ENCODE measurements around the gene XPO6. TPM values are rescaled to one million over a fixed set of nuclear protein-coding genes. Genes with fewer than 3 reads are reported as not detected.

XPO6 gene
- total RNA-seq, 1 donor from 2014 or later, result 71.6 TPM

- no peak overlapping the region for H2AFZ ChIP-seq (replicated peaks)
- Mint-ChIP-seq H3K36me3 (no peaks in the 10 kb centered on the region), H3K4me1 (peaks cover 6% of the 10 kb centered on the region), H3K27me3 (ENCODE audit: insufficient read depth, low read depth) (peaks cover 34% of the 10 kb centered on the region), H3K9me3 (no peaks in the 10 kb centered on the region), H3K4me3 (no peak overlapping the region), H3K27ac (no peak overlapping the region)
- DNase-seq (ENCODE audit: low spot score), result no peak
- peaks cover 14% of the 10 kb centered on the region for H4K20me1 ChIP-seq (ENCODE audit: low read depth)
- H3K27ac ChIP-seq, result no peak overlapping the region
- no peaks in the 10 kb centered on the region for H3K36me3 ChIP-seq
- H3K4me2 ChIP-seq, result no peak overlapping the region
- H3K4me1 ChIP-seq, result peaks cover 5% of the 10 kb centered on the region
- H3K9me3 ChIP-seq (ENCODE audit: low read depth), result no peaks in the 10 kb centered on the region
- TF ChIP-seq, protein P1, sequence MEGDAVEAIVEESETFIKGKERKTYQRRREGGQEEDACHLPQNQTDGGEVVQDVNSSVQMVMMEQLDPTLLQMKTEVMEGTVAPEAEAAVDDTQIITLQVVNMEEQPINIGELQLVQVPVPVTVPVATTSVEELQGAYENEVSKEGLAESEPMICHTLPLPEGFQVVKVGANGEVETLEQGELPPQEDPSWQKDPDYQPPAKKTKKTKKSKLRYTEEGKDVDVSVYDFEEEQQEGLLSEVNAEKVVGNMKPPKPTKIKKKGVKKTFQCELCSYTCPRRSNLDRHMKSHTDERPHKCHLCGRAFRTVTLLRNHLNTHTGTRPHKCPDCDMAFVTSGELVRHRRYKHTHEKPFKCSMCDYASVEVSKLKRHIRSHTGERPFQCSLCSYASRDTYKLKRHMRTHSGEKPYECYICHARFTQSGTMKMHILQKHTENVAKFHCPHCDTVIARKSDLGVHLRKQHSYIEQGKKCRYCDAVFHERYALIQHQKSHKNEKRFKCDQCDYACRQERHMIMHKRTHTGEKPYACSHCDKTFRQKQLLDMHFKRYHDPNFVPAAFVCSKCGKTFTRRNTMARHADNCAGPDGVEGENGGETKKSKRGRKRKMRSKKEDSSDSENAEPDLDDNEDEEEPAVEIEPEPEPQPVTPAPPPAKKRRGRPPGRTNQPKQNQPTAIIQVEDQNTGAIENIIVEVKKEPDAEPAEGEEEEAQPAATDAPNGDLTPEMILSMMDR (IDR thresholded peaks at IDR 0.05), result no peak
- TF ChIP-seq EZH2phosphoT487 (IDR thresholded peaks at IDR 0.05) (no peak), EZH2 (IDR thresholded peaks at IDR 0.05) (no peak)
- H3K4me3 ChIP-seq, result no peak overlapping the region
- H3K27me3 ChIP-seq, result peaks cover 51% of the 10 kb centered on the region
- H3K9ac ChIP-seq, result no peak overlapping the region
- no peaks in the 10 kb centered on the region for H3F3A ChIP-seq (ENCODE audit: low read depth)
- H3K79me2 ChIP-seq (ENCODE audit: low read depth), result no peaks in the 10 kb centered on the region
These were observed 153.8 kb downstream of the XPO6 start for GRCh38 chr16:28057949-28058348.

DNA sequence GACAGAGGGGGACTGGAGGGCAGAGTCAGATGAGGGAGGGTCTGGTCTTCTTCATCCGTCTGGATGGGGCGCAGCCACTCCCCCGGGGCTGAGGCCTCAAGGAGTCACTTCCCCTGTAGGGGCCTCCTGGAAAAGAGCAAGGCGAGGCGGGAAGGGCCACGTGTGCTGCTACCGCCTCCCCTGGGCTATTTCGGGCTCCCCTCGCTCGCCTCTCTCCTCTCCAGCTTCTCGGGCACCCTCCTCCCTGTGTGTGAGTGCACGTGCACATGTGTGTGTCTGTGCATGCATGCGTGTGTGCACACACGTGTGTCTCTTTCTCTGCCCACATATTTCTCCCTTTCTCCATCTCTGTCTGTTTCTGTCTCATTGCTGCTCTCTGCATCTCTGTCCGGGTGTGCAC, 158.3 kb downstream of the XPO6 start:
- no peaks in the 10 kb centered on the region for H3K36me3 Mint-ChIP-seq
- DNase-seq (ENCODE audit: low spot score), result no peak
- no peak overlapping the region for H3K4me3 Mint-ChIP-seq
- Histone ChIP-seq H3K27ac (no peak overlapping the region), H4K20me1 (ENCODE audit: low read depth) (no peaks in the 10 kb centered on the region), H3K4me3 (no peak overlapping the region), H3K9ac (no peak overlapping the region), H3F3A (ENCODE audit: low read depth) (no peaks in the 10 kb centered on the region), H2AFZ (replicated peaks) (no peak overlapping the region), H3K9me3 (ENCODE audit: low read depth) (peaks cover 4% of the 10 kb centered on the region), H3K4me1 (no peaks in the 10 kb centered on the region), H3K79me2 (ENCODE audit: low read depth) (no peaks in the 10 kb centered on the region), H3K4me2 (no peak overlapping the region), H3K27me3 (peaks cover 14% of the 10 kb centered on the region), H3K36me3 (no peaks in the 10 kb centered on the region)
- peaks cover 5% of the 10 kb centered on the region for H3K9me3 Mint-ChIP-seq
- peaks cover 8% of the 10 kb centered on the region for H3K27me3 Mint-ChIP-seq (ENCODE audit: insufficient read depth, low read depth)
- TF ChIP-seq, protein P1 (IDR thresholded peaks at IDR 0.05), result no peak
- TF ChIP-seq EZH2phosphoT487 (IDR thresholded peaks at IDR 0.05) (no peak), EZH2 (IDR thresholded peaks at IDR 0.05) (no peak)
- H3K4me1 Mint-ChIP-seq, result no peaks in the 10 kb centered on the region
- H3K27ac Mint-ChIP-seq, result no peak overlapping the region

DNA sequence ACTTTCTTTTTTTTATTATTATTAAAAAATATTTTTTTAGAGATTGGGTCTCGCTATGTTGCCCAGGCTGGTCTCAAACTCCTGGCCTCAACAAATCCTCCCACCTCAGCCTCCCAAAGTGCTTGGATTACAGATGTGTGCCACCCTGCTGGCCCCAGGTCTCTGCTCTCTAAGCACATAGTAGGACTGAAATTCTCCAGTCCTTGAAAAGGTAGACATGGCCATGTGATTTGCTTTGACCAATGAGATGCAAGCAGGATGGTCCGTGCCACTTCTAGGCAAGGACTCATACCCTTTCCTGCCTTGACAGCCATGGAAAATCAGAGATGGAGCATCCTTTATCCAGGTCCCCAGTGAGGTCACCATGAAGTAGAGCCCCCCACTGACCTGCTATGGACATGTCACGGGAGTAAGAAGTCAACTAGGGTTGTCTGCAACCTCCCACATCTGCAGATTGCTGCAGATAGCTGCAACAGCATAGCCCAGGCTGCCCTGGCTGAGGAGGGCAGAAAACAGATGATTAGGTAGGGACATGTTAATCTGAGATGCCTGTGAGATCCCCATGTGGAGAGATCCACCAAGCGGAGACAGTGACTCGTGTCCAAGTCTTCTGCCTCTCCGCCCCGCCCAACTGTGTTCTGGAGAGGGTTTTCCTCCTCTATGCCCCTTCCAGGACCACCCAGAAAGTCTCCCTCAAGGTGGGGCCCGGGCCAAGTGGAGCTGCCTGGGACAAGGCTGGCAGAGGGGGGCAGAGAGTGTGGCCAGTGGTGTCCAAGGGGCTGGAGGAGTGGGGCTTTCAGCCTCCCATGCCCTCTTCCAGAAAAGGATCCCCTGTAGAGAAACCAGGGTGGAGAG, 159.3 kb downstream of the XPO6 start:
- H3K36me3 Mint-ChIP-seq, result no peaks in the 10 kb centered on the region
- Histone ChIP-seq H3K27ac (no peak overlapping the region), H3K4me3 (no peak overlapping the region), H3F3A (ENCODE audit: low read depth) (no peaks in the 10 kb centered on the region), H2AFZ (replicated peaks) (no peak overlapping the region), H3K27me3 (peaks cover 8% of the 10 kb centered on the region), H3K4me1 (no peaks in the 10 kb centered on the region), H3K4me2 (no peak overlapping the region), H3K9ac (no peak overlapping the region), H4K20me1 (ENCODE audit: low read depth) (no peaks in the 10 kb centered on the region), H3K9me3 (ENCODE audit: low read depth) (peaks cover 8% of the 10 kb centered on the region), H3K79me2 (ENCODE audit: low read depth) (no peaks in the 10 kb centered on the region), H3K36me3 (no peaks in the 10 kb centered on the region)
- H3K27me3 Mint-ChIP-seq (ENCODE audit: insufficient read depth, low read depth), result peaks cover 5% of the 10 kb centered on the region
- peaks cover 5% of the 10 kb centered on the region for H3K9me3 Mint-ChIP-seq
- H3K4me1 Mint-ChIP-seq, result no peaks in the 10 kb centered on the region
- no peak overlapping the region for H3K27ac Mint-ChIP-seq
- no peak for DNase-seq (ENCODE audit: low spot score)
- no peak overlapping the region for H3K4me3 Mint-ChIP-seq
- TF ChIP-seq, protein P1 (IDR thresholded peaks at IDR 0.05), result no peak
- TF ChIP-seq EZH2 (IDR thresholded peaks at IDR 0.05), result no peak
